ENCODE data around the gene NPR1.

The NPR1 gene

GRCh38 chr1:153728305-153729066, 50.0 kb downstream of the NPR1 start:
- peak; percentile 16 for DNase-seq

DNA sequence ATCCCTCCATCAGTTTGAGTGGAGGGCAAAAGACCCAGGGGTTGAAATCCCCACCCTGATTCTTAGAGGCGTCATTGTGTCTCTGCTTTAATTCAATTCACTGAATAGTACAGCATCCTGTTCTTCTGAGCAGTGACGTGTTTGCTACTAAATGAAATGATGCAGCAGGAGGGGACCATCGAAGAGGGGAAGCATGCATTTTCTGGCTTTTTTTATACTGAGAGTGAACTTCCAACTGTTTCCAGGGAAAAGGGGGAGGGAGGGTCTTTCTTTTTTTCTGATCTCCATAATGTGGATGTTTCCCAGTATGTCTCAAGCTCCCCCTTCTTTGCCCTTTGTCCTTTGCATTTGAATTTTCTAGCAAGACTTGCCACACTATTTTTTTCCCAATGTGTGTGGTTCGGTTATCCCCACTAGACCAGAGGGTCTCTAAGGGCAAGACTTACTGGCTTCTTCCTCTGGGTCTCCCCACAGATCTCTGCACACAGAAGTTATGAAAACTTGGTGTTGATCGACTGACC, 52.0 kb downstream of the NPR1 start:
- DNase-seq, result no peak

- DNase-seq, result no peak
Measured at GRCh38 chr1:153733970-153734369, 55.5 kb downstream of the NPR1 start.

DNA sequence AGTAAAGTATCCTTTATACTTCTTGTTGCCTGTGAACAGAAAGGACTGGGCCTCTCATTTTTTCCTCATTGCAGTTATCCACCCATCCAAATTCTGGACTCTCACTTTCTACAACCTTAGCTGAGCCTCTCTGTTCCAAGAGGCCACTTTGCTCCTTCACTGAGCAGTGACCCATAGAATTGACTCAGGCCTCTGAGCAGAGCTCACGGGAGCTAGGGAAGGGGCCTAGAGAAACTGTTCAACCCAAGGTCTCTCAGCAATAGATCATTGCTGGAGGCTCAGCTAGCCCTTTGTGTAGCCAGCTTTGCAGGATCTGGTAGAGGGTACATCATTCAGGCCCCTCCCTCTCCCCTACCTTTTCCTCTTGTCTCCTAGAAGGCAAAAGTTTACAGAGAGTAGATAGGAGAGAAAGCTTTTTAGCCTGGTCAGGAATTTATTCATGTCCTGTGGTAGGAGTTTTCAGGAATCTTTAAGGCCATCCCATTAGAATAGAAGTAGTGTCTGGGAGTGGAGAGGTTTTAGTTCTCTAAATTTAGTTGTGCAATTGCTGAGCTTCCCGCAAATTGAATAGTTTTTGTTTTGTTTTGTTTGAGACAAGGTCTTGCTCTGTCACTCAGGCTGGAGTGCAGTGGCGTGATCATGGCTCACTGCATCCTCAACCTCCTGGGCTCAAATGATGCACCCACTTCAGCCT, 56.1 kb downstream of the NPR1 start:
- peak; percentile 90 for DNase-seq

DNA sequence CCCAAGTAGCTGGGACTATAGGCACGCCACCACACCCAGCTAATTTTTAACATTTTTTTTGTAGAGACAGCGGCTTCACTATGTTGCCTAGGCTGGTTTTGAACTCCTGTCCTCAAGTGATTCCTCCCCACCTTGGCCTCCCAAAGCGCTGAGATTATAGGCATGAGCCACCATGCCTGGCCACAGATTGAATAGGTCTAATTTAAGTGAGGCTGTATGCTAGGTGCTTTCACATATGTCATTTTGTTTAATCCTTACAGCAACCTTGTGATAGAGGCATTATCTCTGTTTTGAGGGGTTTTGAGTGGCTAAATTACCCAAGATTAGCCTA, 56.6 kb downstream of the NPR1 start:
- no peak for DNase-seq

GRCh38 chr1:153741986-153742385, 63.5 kb downstream of the NPR1 start:
- DNase-seq, result no peak

GRCh38 chr1:153742411-153743142, 64.1 kb downstream of the NPR1 start:
- DNase-seq, result peak; percentile 71

All from inflammatory macrophage treated with lipopolysaccharide for 4 hours (primary cell).